Measurements from ENCODE around the gene SASH1.

DNA sequence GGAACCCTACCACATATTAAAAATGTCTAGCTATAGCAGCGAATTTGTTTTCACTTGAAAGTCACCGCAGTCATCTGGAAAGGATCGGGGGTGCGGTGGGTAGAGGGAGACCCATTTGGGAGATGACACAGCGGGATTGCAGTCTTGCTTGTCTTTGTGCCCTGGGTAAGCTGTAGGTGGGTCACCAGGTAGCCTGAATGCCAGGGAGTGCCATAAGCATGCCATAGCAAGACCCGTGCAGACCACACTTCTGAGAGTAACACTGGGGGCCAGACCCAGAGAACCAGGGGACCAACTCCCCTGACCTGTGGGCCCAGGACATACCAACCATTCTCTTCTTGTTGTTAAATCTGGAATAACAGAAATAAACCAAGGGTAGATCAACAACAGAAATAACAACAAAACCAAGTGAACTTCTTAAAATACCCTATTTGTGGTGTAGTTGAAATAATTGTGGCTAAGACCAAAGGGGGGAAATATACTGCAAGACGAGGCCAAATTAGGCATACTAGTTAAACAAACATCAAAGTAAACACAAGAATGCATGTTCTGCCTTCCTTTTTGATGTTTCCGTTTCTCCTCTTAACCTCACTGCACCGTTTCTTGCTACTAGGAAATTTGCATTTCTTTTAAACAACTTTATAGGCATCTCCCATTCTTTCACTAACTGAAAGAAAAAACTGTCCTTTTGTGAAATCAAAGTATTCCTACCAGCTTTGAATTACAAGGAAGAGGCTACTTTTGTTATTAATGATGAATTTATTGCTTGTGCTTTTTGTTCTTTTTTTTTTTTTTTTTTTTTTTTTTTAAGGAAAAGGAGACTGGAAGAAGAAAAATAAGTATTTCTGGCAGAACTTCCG, 128.2 kb downstream of the SASH1 start:
- TF ChIP-seq, protein P1, sequence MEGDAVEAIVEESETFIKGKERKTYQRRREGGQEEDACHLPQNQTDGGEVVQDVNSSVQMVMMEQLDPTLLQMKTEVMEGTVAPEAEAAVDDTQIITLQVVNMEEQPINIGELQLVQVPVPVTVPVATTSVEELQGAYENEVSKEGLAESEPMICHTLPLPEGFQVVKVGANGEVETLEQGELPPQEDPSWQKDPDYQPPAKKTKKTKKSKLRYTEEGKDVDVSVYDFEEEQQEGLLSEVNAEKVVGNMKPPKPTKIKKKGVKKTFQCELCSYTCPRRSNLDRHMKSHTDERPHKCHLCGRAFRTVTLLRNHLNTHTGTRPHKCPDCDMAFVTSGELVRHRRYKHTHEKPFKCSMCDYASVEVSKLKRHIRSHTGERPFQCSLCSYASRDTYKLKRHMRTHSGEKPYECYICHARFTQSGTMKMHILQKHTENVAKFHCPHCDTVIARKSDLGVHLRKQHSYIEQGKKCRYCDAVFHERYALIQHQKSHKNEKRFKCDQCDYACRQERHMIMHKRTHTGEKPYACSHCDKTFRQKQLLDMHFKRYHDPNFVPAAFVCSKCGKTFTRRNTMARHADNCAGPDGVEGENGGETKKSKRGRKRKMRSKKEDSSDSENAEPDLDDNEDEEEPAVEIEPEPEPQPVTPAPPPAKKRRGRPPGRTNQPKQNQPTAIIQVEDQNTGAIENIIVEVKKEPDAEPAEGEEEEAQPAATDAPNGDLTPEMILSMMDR (IDR thresholded peaks at IDR 0.05; ENCODE audit: insufficient read depth, low read depth, low read length): no peak
- TF ChIP-seq EZH2 (IDR thresholded peaks at IDR 0.05; ENCODE audit: insufficient read depth, low read length): no peak

All from astrocyte (in vitro differentiated cells and primary cell).